ENCODE measurements around the gene RAI1.

Gene RAI1

GRCh38 chr17:17661834-17662385 is 19.3 kb upstream of the RAI1 start:
- H3K9me3 ChIP-seq (replicated peaks in 1 of 11): peaks cover 27 to 29% (median 28%) of the 10 kb centered on the region in 11 experiments
- no peak overlapping the region for H3K27ac ChIP-seq
- no peaks in the 10 kb centered on the region for H3K36me3 ChIP-seq
- no peaks in the 10 kb centered on the region; a peak in 1 of 22 replicates for H4K20me1 ChIP-seq
- no peaks in the 10 kb centered on the region for H3K27me3 ChIP-seq
- H3K4me1 ChIP-seq: peaks cover 21 to 44% (median 30%) of the 10 kb centered on the region in 10 experiments
- no peak overlapping the region for H3K4me3 ChIP-seq
- TF ChIP-seq Cebpa-rat (IDR thresholded peaks at IDR 0.05): no peak
- H3K4me2 ChIP-seq: peak overlapping the region in 6 of 11 experiments; percentile 50 to 72 (median 66); a peak in 11 of 22 replicates
- H3K9ac ChIP-seq: no peak overlapping the region

- Histone ChIP-seq H3K27ac (peak overlapping the region in 5 of 11 experiments; percentile 5 to 47 (median 34); a peak in 7 of 22 replicates), H3K4me2 (peak overlapping the region; percentile 26 to 72 (median 50); a peak in 21 of 22 replicates), H3K9me3 (replicated peaks in 1 of 11) (peaks cover 12 to 14% (median 13%) of the 10 kb centered on the region in 11 experiments), H3K4me3 (no peak overlapping the region), H3K36me3 (no peaks in the 10 kb centered on the region), H3K9ac (no peak overlapping the region), H4K20me1 (no peaks in the 10 kb centered on the region; a peak in 1 of 22 replicates), H3K27me3 (no peaks in the 10 kb centered on the region), H3K4me1 (peaks cover 21 to 53% (median 40%) of the 10 kb centered on the region in 10 experiments)
- TF ChIP-seq Cebpa-rat (IDR thresholded peaks at IDR 0.05): no peak
Measured at GRCh38 chr17:17663160-17664063, 17.8 kb upstream of the RAI1 start.

- Histone ChIP-seq H3K27ac (no peak overlapping the region), H3K27me3 (no peaks in the 10 kb centered on the region), H3K4me2 (peak overlapping the region in 2 of 11 experiments; percentile 64 to 68; a peak in 3 of 22 replicates), H3K4me3 (no peak overlapping the region), H3K9ac (no peak overlapping the region), H3K9me3 (replicated peaks in 1 of 11) (peaks cover 6 to 8% (median 7%) of the 10 kb centered on the region in 11 experiments; a peak in 21 of 22 replicates), H3K36me3 (no peaks in the 10 kb centered on the region), H3K4me1 (peaks cover 21 to 58% (median 46%) of the 10 kb centered on the region in 10 experiments), H4K20me1 (no peaks in the 10 kb centered on the region; a peak in 1 of 22 replicates)
- no peak for TF ChIP-seq Cebpa-rat (IDR thresholded peaks at IDR 0.05)
Measured at GRCh38 chr17:17664064-17664452, 17.2 kb upstream of the RAI1 start.

DNA sequence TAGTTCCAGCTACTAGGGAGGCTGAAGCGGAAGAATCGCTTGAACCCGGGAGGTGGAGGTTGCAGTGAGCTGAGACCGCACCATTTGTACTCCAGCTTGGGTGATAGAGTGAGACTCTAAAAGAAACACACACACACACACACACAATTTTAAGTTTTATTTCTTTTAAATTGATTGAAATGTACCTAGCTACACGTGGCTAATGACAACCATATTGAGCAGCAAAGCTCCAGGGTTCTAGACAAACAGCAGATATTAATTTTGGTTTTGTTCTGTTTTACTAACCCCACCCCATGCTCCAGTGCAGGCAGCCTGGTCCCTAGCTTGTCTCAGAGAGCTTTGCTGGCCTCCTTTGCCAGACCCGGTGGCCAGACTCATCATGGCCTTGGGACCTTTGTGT is 16.0 kb upstream of the RAI1 start:
- H3K4me2 ChIP-seq: peak overlapping the region in 1 of 11 experiments; percentile 25; a peak in 1 of 22 replicates
- no peak overlapping the region for H3K9ac ChIP-seq
- no peak for TF ChIP-seq Cebpa-rat (IDR thresholded peaks at IDR 0.05)
- no peaks in the 10 kb centered on the region for H3K9me3 ChIP-seq (replicated peaks in 1 of 11)
- no peaks in the 10 kb centered on the region for H3K27me3 ChIP-seq
- H4K20me1 ChIP-seq: no peaks in the 10 kb centered on the region; a peak in 2 of 22 replicates
- H3K4me1 ChIP-seq: peaks cover 21 to 61% (median 50%) of the 10 kb centered on the region in 10 experiments
- H3K36me3 ChIP-seq: no peaks in the 10 kb centered on the region
- no peak overlapping the region for H3K27ac ChIP-seq
- no peak overlapping the region for H3K4me3 ChIP-seq

- TF ChIP-seq Cebpa-rat (IDR thresholded peaks at IDR 0.05): no peak
- Histone ChIP-seq H3K9me3 (replicated peaks in 1 of 11) (no peaks in the 10 kb centered on the region), H3K4me3 (no peak overlapping the region), H4K20me1 (no peaks in the 10 kb centered on the region; a peak in 2 of 22 replicates), H3K27me3 (no peaks in the 10 kb centered on the region), H3K27ac (no peak overlapping the region), H3K4me1 (peaks cover 21 to 64% (median 53%) of the 10 kb centered on the region in 10 experiments), H3K4me2 (peak overlapping the region in 4 of 11 experiments; percentile 9 to 38 (median 18); a peak in 8 of 22 replicates), H3K9ac (no peak overlapping the region), H3K36me3 (no peaks in the 10 kb centered on the region)
Measured at GRCh38 chr17:17666111-17666714, 15.0 kb upstream of the RAI1 start.

DNA sequence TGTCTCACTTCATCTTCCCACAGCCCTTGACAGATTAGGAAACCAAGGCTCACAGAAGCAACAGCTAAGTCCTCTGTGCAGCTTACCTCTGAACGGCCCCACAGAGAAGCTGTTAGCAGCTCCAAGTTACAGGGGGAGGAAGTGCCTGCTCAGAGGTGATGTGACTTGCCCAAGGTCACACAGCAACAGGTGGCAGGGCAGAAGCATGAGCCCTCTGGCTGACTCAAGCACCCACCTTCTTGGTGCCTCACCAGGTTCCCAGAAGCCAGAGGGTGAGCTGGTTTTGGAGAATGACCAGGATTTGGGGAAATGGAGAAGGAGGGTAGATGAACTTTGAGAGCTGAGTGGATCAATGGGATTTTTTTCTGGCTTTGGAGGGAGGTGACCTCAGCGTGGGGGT is 14.0 kb upstream of the RAI1 start:
- H3K9me3 ChIP-seq (replicated peaks in 1 of 11): no peaks in the 10 kb centered on the region

DNA sequence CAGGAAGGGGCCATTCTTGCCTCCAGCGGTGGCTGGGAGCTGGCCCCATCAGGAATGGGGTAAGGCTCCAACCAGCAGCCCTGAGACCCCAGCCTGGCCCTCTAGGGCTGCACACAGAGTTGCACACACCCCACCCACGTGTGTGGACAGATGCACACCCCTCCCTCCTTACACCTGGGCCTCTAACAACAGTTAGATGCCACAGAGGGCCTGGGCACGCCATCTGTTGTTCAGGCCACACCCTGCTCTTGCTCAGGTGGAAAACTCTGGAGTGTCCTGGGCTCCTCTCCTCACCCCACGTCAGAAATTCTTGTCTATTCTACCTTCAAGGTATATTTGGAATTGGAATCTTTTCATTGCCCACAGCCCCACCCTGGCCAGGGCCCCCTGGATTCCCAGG is 13.3 kb upstream of the RAI1 start:
- Histone ChIP-seq H3K9me3 (replicated peaks in 1 of 11) (no peaks in the 10 kb centered on the region), H3K4me3 (no peak overlapping the region), H3K9ac (peak overlapping the region in 2 of 11 experiments; percentile 18 to 32; a peak in 1 of 22 replicates), H3K27me3 (no peaks in the 10 kb centered on the region), H4K20me1 (no peaks in the 10 kb centered on the region; a peak in 1 of 22 replicates), H3K27ac (peak overlapping the region in 1 of 11 experiments; percentile 17; a peak in 1 of 22 replicates), H3K4me2 (peak overlapping the region in 9 of 11 experiments; percentile 5 to 74 (median 65); a peak in 14 of 22 replicates), H3K4me1 (peaks cover 23 to 67% (median 57%) of the 10 kb centered on the region in 10 experiments), H3K36me3 (no peaks in the 10 kb centered on the region)
- no peak for TF ChIP-seq Cebpa-rat (IDR thresholded peaks at IDR 0.05)

More for the DNA sequence above, 14.0 kb upstream of the RAI1 start:
- TF ChIP-seq Cebpa-rat (IDR thresholded peaks at IDR 0.05): no peak
- H3K4me2 ChIP-seq: peak overlapping the region in 7 of 11 experiments; percentile 5 to 74 (median 65); a peak in 12 of 22 replicates
- no peaks in the 10 kb centered on the region for H3K36me3 ChIP-seq
- H4K20me1 ChIP-seq: no peaks in the 10 kb centered on the region; a peak in 2 of 22 replicates
- no peak overlapping the region for H3K27ac ChIP-seq
- H3K4me3 ChIP-seq: no peak overlapping the region
- H3K4me1 ChIP-seq: peaks cover 23 to 67% (median 56%) of the 10 kb centered on the region in 10 experiments
- 0 out of 22 replicates have a peak overlapping the region, but pooled peaks of 2 of the 11 experiments have one; percentile 16 to 18 for H3K9ac ChIP-seq
- no peaks in the 10 kb centered on the region for H3K27me3 ChIP-seq

GRCh38 chr17:17668358-17668757 is 12.9 kb upstream of the RAI1 start:
- H3K36me3 ChIP-seq: no peaks in the 10 kb centered on the region
- no peak for TF ChIP-seq Cebpa-rat (IDR thresholded peaks at IDR 0.05)
- H3K4me1 ChIP-seq: peaks cover 23 to 63% (median 55%) of the 10 kb centered on the region in 10 experiments
- peak overlapping the region in 9 of 11 experiments; percentile 5 to 74 (median 65); a peak in 12 of 22 replicates for H3K4me2 ChIP-seq
- H3K27me3 ChIP-seq: no peaks in the 10 kb centered on the region
- peak overlapping the region in 1 of 11 experiments; percentile 17; a peak in 2 of 22 replicates for H3K27ac ChIP-seq
- H3K9ac ChIP-seq: peak overlapping the region in 1 of 11 experiments; percentile 32; a peak in 1 of 22 replicates
- H4K20me1 ChIP-seq: no peaks in the 10 kb centered on the region; a peak in 1 of 22 replicates
- H3K9me3 ChIP-seq (replicated peaks in 1 of 11): no peaks in the 10 kb centered on the region
- H3K4me3 ChIP-seq: no peak overlapping the region
